HG03039 (cell line): ENCODE results near the gene DIABLO.
"Not testable (repeated sequence)": the region's sequence is repeated elsewhere in the genome, so short reads cannot be mapped to it uniquely, and the experiment has no call there.

Source experiments
- ATAC-seq: cut with Tn5 transposase; IDR thresholded peaks from one replicate; pipeline ENCODE4 v1.9.1; 2021; ENCODE audit warnings: mild to moderate bottlenecking, moderate library complexity; ENCODE audit not compliant: unreplicated experiment

The DIABLO gene

DNA sequence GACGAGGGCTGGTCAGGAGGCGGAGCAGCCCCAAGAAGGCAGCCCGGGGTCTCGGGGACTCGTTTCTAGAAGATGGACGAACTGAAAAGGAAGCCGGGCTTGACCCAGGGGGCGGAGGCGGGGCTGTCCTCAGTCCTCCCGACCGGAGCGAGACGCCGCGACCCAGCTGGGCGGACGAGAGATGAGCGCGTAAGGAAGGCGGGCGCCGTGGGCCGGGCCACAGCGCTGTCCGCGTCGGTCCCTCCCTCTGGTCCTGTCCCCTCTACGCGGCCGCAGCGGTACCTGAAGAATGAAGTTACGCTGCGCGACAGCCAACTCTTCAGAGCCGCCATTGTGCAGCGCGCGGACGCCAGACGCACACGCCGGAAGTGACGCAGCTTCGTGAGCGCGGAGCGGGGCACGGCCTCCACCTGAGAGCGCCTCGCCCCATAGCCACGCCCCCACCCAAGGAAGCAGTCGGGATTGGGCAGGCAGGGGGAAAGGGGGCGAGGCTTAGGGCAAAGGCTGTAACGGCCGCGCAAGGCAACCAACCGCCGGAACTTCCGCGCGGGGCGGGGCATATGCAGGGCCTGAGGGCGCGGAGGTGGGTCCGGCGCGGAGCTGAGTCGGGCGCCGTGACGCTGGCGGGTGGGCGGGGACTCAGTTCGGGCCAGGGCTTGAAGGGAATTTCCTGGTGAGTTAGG lies at the start of gene DIABLO:
Gene DIABLO, minus strand, starts transcription at position 370 of the 683 bp plus-strand sequence. Its CDS starts 38 bp downstream, at position 332.
- ATAC-seq, result peak; percentile 89

DNA sequence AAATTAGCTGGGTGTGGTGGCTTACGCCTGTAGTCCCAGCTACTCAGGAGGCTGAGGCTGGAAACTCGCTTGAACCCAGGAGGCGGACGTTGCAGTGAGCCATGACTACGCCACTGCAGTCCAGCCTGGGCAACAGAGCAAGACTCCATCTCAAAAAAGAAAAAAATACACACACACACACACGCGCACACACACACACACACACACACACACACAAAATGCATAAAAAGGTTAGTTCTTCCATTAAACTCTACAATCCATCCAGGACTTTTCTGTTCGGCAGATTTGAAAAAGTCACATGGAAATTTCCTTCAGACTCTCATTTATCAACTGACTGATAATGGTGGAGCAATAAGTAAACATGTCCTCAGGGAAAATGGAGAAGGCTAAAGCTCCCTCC lies 49.6 kb upstream of the DIABLO start:
- ATAC-seq, result no peak

DNA sequence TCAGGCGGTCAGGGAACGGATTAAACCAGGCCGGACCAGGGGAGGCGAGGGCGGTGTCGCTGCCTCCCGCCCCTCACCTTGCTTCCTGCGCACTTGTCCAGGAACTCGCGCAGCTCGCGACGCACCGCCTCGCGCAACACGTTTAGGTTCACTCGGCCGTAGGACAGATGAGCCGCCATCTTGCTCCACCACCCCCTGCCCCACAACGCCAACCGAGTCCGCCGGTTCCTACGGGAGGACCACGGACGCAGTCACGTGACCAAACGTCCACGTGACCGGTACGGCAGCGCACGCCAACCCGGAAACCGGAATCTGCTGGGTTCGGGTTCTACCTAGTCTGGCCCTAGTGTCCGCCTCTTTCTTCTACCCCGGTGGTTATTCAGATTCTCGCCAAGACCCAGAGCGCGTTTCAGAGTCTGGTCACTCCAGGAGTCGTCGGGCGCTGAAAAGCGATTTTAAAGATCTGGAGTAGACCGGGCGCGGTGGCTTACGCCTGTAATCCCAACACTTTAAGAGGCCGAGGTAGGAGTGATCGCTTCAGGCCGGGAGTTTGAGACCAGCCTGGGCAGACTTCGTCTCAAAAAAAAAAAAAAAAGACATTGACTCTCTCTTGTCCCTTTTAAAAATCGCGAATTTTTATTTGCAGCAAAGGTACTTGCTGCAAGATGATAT lies 40.5 kb upstream of the DIABLO start, which contains the start of gene VPS33A:
Gene VPS33A, minus strand, starts transcription at position 265 of the 672 bp plus-strand sequence. Its CDS starts 86 bp downstream, at position 179.
- ATAC-seq, result peak; percentile 75

DNA sequence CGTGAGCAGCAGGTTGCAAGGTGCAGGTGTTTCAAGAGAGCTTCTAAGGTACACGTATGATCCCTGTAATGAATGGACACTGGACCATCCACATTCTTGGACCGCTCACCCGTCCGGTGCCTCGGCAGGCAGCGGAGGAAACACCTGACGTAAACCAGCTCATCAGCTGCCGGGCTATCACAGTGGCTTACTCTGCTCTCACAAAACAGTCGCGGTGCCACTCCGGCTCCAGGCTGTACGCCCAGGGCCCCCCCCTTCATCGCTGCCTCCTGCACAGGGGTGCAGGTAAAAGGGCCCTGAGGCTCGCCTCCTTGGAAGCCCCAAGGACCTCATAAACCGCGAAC lies 40.0 kb upstream of the DIABLO start:
- peak; percentile 18 for ATAC-seq

DNA sequence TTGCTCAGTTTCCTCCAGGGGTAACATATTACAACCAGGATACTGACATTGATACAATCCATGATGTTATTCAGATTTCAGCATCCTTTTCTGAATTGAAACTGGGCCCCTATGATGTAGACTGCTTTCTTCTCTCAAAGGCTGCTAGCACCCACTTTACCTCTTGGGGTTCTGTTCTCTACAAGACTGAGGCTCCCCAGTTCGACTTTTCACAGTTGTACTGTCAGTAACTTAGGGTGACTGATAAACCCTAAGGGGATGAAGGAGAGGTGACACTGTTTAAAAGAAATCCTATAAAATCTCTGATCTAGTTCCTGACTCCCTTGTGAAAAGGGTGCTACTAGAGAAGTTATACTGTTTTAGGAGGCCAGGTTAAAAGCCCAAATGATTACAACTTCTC lies 39.6 kb upstream of the DIABLO start:
- ATAC-seq, result no peak

DNA sequence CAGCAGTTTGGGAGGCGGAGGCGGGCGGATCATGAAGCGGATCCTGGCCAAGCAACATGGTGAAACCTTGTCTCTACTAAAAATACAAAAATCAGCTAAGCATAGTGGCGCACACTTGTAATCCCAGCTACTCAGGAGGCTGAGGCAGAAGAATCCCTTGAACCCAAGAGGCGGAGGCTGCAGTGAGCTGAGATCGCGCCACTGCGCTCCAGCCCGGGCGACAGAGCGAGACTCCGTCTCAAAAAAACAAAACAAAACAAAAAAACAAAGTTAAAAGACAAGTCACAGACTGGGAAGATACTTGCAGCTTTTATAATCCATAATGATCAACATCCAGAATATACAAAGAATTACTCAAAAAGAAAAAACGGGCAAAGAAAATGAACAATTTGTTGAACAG lies 34.9 kb upstream of the DIABLO start:
- ATAC-seq, result not testable (repeated sequence)

DNA sequence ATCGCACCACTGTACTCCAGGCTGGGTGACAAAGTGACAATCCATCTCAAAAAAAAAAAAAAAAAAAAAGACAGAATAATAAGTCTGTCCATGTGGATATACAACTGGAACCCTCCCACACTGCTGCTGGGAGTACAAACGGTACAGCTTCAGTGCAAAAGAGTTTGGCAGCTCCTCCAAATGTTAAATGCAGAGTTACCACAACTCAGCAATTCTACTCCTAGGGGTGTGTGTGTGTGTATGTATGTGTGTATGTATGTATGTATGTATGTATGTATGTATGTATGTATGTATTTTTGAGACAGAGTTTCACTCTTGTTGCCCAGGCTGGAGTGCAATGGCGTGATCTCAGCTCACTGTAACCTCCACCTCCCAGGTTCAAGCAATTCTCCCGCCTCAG lies 33.1 kb upstream of the DIABLO start:
- not testable (repeated sequence) for ATAC-seq

DNA sequence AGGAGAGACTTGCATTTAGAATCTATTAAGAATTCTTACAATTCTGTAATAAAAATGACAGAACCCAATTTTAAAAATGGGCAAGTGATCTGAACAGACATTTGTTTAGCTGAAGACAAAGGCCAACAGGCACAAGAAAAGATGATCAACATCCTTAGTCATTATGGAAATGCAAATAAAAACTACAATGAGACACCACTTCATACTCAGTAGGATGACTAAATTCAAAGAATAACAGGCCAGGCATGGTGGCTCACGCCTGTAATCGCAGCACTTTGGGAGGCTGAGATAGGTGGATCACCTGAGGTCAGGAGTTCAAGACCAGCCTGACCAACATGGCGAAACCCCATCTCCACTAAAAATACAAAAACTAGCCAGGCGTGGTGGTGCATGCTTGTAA lies 32.6 kb upstream of the DIABLO start:
- not testable (repeated sequence) for ATAC-seq

DNA sequence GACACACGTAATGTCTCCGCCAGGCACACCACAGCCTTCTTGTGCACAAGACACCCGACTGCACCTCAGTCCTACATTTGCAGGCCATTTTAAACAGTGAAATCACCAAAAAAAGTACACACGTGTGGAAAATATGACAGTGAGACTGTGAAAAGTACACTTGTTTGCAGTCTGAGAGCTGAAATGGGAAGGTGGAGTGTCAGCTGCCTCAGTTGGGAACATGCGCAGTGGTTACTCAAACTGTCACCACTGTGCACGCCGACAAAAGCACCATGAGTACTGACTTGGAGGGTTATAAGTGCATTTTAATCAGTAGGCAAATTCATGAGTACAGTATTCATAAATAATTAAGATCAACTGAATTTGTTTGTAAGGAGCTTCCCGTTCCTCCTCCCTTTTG lies 24.7 kb upstream of the DIABLO start:
- no peak for ATAC-seq

DNA sequence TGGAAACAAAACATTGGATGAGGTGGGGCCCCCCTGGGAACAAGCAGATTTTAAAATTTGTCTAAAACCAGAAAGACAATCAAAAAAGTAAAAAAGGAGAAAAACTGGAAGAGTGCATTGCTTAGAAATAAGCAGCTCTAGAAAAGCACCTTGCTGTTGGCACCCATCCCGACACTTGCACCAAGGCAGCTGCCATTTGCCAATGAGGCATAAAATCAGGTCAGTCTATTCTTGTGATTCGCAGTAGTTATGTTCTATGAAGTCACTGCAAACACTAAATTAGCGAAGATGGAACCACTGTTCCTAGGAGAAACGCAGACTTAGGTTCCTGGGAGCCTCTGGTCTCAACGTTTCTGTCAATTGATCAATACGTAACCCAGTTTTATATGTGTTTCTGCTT lies 24.2 kb upstream of the DIABLO start:
- no peak for ATAC-seq

DNA sequence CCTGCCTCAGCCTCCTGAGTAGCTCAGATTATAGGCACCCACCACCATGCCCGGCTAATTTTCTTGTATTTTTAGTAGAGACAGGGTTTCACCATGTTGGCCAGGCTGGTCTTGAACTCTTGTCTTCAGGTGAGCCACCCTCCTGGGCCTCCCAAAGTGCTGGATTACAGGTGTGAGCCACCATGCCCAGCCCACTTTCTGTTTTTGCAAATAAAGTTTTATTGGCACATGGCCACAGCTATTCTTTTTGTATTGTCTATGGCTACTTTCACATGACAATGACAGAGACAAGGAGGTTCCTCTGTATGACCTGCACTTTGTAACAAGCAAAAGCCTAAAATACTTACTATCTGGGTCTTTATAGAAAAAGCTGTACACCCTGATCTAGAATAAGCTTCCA lies 19.7 kb upstream of the DIABLO start:
- no peak for ATAC-seq

DNA sequence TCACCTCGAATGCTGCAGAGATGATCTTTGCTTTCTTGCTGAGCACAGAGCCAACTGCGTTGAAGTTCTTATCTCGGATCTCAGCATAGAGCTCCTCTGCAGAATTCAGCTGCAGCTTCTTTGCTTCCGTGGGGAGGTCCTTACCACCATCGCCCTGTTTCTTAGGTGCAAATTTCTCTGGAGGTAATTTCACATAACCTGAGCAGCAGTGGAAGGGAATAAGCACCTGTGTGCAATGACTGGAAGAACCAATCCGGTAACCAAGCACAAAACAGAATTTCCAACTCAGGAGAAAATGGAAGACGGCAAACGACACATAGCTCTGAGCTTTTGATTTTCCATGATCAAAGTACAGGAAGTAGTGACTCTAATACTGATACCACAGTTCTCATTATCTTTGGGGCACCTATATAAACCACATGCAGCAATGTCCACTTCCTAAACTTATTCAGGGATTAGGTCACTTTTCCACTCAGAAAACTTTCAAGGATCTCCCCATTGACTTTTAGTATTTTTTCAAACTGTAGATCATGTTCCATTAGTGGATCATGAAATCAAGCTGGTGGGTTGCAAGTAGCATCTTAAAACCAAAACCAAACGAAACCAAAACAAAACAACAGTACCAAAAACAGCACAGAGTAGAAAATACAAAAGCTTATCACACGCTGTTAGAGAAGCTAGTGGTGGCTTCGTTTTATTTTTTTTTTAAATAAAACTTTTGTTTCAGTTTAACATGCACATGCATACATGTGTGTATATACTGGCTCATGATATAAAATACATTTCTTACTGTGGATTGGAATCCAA lies 18.9 kb upstream of the DIABLO start:
- no peak for ATAC-seq

DNA sequence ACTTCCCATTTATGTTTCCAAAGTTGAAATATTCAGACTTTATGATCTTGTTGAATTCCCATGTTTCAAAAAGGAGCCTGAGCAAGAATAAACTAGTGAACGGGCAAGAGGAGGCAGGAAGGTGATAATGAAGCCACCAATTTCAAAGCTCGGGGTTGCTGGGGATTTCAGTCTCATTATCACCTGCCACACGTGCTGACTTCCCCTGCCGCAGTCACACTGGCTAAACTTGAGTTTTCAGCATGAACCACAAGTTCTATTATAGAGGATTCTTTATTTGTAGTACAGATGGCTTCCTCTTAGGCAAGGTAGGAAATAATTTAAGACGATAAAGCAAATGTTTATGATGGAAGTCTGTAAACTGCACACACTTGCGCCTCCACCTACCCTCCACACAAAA lies 18.1 kb upstream of the DIABLO start:
- no peak for ATAC-seq

DNA sequence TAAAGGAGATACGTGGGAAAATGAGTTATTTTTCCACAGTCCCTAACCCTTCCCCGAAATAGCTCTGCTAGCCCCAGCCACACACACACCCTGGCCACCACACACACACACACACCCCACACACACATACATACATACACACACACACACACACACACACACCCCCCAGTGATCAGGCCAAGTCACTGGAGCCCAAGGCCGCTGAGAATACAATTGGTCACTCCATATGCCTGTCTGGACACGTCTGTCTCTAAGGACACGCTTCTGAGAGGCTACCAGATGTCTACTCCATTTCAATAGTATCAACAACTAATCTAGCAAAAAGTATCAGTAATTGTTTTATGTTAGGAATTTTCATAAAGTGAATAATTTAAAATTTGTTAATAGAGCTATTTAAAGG lies 13.0 kb upstream of the DIABLO start:
- ATAC-seq, result no peak

DNA sequence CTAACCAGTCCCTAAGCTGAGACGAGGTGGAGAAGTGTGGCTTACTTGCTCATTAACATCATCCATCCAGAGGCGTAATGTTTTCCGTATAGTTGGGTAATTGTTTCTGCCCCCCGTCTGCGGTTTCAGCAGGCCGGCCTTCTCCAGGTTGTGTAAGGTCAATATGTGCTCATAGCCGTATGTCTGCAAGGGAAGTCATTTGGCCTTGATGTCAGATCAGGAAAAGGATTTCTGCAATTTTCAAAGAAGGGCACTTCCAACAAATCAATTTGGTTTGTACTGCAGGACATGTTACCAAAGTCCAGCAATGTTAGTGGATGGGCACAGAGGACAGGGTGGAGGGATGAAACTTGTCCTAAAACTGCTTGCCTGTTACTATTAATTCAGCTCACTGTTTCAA lies 9.9 kb upstream of the DIABLO start:
- ATAC-seq, result no peak

DNA sequence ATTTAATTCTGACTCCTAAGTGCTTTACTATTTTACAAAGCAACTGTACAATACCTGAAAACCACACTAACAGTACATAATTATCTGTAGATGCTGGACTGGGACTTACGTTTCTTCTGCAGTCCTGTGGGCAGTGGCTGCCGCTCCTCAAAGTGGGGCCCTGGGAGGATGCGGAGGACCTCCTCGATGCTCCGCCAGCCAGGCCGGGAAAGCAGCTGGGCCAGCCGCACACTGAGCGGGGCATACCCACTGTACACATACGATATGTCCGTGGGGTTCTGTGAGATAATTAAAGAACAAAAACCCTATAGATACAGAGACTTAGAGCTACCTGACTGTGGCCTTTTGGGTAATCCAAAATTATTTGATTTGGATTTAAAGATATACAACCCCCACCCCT lies 6.8 kb upstream of the DIABLO start:
- ATAC-seq, result no peak

DNA sequence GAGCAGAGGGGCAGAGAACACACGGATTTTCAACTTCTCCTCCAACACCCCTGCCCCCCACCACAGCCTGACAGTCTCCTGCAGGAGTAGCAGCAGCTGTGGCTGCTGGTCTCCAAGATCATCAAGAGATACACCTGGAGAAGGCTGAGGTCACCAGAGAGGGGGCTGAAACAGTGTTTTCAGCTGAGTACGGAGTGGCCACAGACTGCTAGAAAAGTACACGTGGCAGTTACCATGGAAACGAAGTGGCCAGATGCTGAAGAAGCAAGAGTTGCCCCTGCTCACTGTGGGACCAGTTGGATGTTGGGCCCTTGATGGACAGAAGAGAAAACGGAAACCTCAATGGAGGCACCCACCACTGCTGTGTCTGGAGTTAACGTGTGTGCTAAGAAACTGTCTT lies 4.9 kb upstream of the DIABLO start:
- ATAC-seq, result no peak

DNA sequence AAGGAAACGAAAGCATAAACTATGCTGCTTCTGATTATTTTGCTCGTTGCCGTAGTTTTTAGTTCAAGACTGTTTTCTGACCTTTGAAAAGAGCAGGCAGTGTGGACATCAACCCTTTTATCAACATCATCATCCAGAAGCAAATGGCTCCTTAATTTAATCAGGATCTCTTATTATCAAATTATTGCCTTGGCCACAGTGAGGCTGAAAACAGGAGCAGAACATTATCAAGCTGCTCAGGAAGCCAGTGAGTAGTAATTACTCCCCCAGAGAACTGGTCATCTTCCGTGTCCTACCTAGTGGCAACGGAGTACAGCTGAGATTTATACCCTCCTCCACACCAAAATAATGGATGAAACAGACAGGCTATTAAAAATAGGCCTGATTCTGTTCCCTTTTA lies 2.2 kb upstream of the DIABLO start:
- ATAC-seq, result no peak

DNA sequence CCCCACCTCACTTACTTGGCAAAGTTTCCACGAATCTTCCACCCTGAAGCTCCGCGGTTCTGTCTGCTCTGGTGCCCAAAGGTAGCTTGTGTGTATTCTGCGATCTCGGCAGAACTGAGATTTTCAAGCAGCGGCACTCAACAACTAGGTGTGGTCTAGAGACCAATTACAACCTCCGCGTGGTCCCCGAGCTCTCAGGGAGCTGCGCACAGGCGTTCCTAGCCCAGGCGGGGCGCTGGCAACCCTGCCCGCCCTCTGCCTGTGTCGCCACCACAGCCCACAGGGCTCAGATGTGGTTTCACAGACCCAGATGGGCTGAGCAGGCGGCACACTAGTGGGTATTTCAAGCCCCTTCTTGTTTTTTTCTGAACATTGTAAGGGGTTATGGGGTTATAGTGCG lies 1.5 kb upstream of the DIABLO start:
- no peak for ATAC-seq

DNA sequence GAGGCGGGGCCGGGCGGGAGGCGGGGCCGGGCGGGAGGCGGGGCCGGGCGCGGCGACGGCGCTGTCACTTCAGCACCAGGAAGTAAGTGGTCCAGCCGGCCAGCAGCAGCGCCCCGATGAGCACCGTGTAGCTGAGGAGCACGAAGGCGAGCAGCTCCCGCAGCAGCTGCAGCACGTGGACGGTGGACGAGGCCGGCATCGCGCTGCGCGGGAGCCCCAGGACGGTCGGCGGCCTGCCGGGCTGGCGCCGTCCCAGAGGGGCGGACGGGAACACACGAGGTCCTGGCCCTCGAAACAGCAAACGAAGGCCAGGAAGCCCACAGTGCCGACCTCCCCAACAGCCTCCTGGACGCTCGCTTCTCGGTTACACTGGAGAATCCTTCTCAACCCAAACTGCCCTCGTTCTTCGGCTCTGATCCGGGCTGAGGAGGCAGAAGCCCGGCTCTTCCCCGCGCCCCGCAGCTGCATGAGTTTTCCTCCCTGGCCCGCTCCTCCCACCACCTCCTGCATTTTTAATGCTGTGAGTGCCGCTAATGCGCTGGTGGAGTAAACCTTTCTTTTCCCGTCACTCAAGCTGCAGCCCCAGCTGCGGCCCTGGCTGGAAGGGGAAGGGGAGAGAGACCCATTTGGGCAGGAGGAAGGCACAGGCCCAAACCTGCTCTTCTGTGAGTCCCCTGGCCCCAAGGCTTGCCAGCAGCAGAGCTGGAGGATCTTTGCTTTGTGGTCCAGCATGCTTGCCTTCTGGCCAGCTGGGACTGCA lies 694 bp upstream of the DIABLO start:
- ATAC-seq, result no peak

DNA sequence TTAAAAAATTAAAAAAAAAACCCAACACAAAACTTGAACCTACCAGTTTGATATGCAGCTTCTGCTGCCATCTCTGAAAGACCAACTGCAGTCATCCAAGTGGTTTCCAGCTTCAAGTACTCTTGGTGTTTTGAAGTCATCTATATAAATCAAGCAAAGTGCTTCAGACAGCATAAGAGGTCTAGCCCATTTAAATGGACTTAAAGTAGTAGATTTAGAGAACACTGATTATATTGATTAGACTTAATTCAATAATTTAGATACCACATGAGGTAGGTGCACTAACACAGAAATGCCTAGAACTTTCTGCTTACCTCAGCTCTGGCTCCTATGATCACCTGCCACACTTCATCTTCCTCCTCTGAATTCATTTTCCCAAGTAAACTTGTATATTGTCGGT lies 9.4 kb downstream of the DIABLO start:
- no peak for ATAC-seq
